Measurements from ENCODE around the gene ZBTB1. TPM values are rescaled to one million over a fixed set of nuclear protein-coding genes. Genes with fewer than 3 reads are reported as not detected.

ZBTB1 gene
- total and polyA plus RNA-seq, 10 of the 15 experiments (the other 5 are each of a cell fraction or from before 2014, with no cell fraction given): 12.3 to 127 (median 40.0) TPM

- H3K79me2 ChIP-seq (ENCODE audit: control insufficient read depth, insufficient read depth, low read length): peaks cover 81% of the 10 kb centered on the region
- H3K9me3 ChIP-seq (replicated peaks; ENCODE audit: control insufficient read depth, insufficient read depth, low read length): no peaks in the 10 kb centered on the region
- POLR2A ChIA-PET: interaction anchor here (0.6 kb wide), 1 partner anchor 71 kb away, joined by 7 read pairs; no protein-coding TSS in a partner anchor
- no peaks in the 10 kb centered on the region for H3K27me3 ChIP-seq (replicated peaks in 1 of 2; ENCODE audit: control insufficient read depth in 2 of 2, insufficient read depth in 2 of 2, low read length in 1 of 2)
- TF ChIP-seq ATF7 (IDR thresholded peaks at IDR 0.05; ENCODE audit: low read depth) (no peak), EP300 (IDR thresholded peaks at IDR 0.05; ENCODE audit: borderline replicate concordance in 1 of 2, control insufficient read depth in 1 of 2, low read depth in 2 of 2, low read length in 2 of 2) (no peak), ZBED1 (IDR thresholded peaks at IDR 0.05; ENCODE audit: borderline replicate concordance) (no peak), IKZF1 (conservative IDR thresholded peaks at IDR 0.05) (no peak), PAX8 (IDR thresholded peaks at IDR 0.05) (no peak), ESRRA (IDR thresholded peaks at IDR 0.05; ENCODE audit: low read length) (no peak), IKZF2 (IDR thresholded peaks at IDR 0.05) (no peak), ZNF687 (IDR thresholded peaks at IDR 0.05) (no peak), ZZZ3 (IDR thresholded peaks at IDR 0.05; ENCODE audit: control insufficient read depth, insufficient read length, low read depth) (no peak), USF1 (IDR thresholded peaks at IDR 0.05; ENCODE audit: borderline replicate concordance, extremely low read length, insufficient read depth, low read depth, low read length) (no peak), ATF2 (IDR thresholded peaks at IDR 0.05; ENCODE audit: low read length) (no peak), ZNF217 (IDR thresholded peaks at IDR 0.05) (no peak), ZSCAN29 (IDR thresholded peaks at IDR 0.05) (no peak), CREB1 (IDR thresholded peaks at IDR 0.05; ENCODE audit: low read depth) (no peak)
- RAD21 ChIA-PET (ENCODE audit: unreplicated experiment): interaction anchor here (0.7 to 1.1 kb wide), 2 partner anchors 10 to 106 kb away, joined by 3 read pairs; no protein-coding TSS in a partner anchor
- FAIRE-seq (no peak), DNase-seq (ENCODE audit: low read depth, low spot score) (no peak), ATAC-seq (no peak)
- no TSS peak for BruUV-seq (replicated peaks)
- H3K27ac ChIP-seq (ENCODE audit: control insufficient read depth, insufficient read depth): no peak overlapping the region
- intact Hi-C loops (cut with micrococcal nuclease; ENCODE audit: unreplicated experiment): no loop called here
- in situ Hi-C loops (cut with MboI): no loop called here
- SMC1A ChIA-PET (ENCODE audit: uncharacterized antibody, unreplicated experiment): interaction anchor here (0.8 to 1.3 kb wide), 2 partner anchors 9 to 118 kb away, joined by 4 read pairs; no protein-coding TSS in a partner anchor
- H4K20me1 ChIP-seq (ENCODE audit: control insufficient read depth, insufficient read depth): no peaks in the 10 kb centered on the region
- 86% methylated on average over 4 of the region's 4 CpGs for WGBS (ENCODE audit: insufficient coverage, insufficient replicate concordance, low lambda C conversion rate, missing lambda C conversion rate)
- H3K36me3 ChIP-seq (ENCODE audit: control insufficient read depth in 2 of 2, insufficient read depth in 2 of 2, low read length in 1 of 2): peaks cover 6 to 24% of the 10 kb centered on the region in 2 experiments
- no peak overlapping the region for H3K9ac ChIP-seq (ENCODE audit: control insufficient read depth, insufficient read depth, low read length)
- no peak overlapping the region for H2AFZ ChIP-seq (ENCODE audit: control insufficient read depth, low read depth, low read length)
- peaks cover 8% of the 10 kb centered on the region; the same call in 1 of the 2 replicates for H3K4me1 ChIP-seq (ENCODE audit: control insufficient read depth, insufficient read depth, low read length)
- CTCF ChIA-PET: no interaction called here
- H3K4me2 ChIP-seq (ENCODE audit: control insufficient read depth, insufficient read depth): no peak overlapping the region
- H3K4me3 ChIP-seq: no peak overlapping the region
Measured at GRCh38 chr14:64518229-64518628, 13.7 kb downstream of the ZBTB1 start.

Measured in GM12878 (cell line).